ENCODE data around the gene TRABD2B. TPM values are rescaled to one million over a fixed set of nuclear protein-coding genes. Genes with fewer than 3 reads are reported as not detected.

TRABD2B gene
- total and polyA plus RNA-seq, 2 of the 13 experiments (the other 11 are each of a cell fraction or from before 2014, with no cell fraction given), result 0.04 TPM; not detected in 1

- TF ChIP-seq POLR2G (IDR thresholded peaks at IDR 0.05; ENCODE audit: low read depth, low read length) (peak; percentile 63; the same call in 1 of the 2 replicates), TCF7 (IDR thresholded peaks at IDR 0.05; ENCODE audit: low read depth) (no peak), USF2 (IDR thresholded peaks at IDR 0.05; ENCODE audit: low read depth, low read length) (no peak), USF2 (CRISPR knock-in tag; IDR thresholded peaks at IDR 0.05; ENCODE audit: borderline replicate concordance) (peak; percentile 67), ZNF740 (CRISPR knock-in tag; IDR thresholded peaks at IDR 0.05) (no peak), PAXIP1 (CRISPR knock-in tag; conservative IDR thresholded peaks at IDR 0.05) (peak; percentile 85), RFXAP (CRISPR knock-in tag; IDR thresholded peaks at IDR 0.05; ENCODE audit: borderline replicate concordance) (0 out of 2 replicates have a peak, but pooled peaks have one; percentile 31), ZNF629 (CRISPR knock-in tag; conservative IDR thresholded peaks at IDR 0.05) (no peak), REST (IDR thresholded peaks at IDR 0.05; ENCODE audit: borderline replicate concordance in 1 of 2, low read depth in 1 of 2, low read length in 2 of 2) (no peak), SSRP1 (CRISPR knock-in tag; IDR thresholded peaks at IDR 0.05) (no peak), ZFP36 (IDR thresholded peaks at IDR 0.05; ENCODE audit: borderline replicate concordance, low read depth, low read length, partially characterized antibody) (no peak), SOX13 (IDR thresholded peaks at IDR 0.05) (no peak), SOX13 (CRISPR knock-in tag; conservative IDR thresholded peaks at IDR 0.05 in 1 of 2, IDR thresholded peaks at IDR 0.05 in 1 of 2) (peak in 1 of 2 experiments; percentile 27; a peak in 1 of 4 replicates), ZBTB25 (CRISPR knock-in tag; IDR thresholded peaks at IDR 0.05) (no peak), GPN1 (CRISPR knock-in tag; IDR thresholded peaks at IDR 0.05; ENCODE audit: borderline replicate concordance) (no peak), RARA (CRISPR knock-in tag; IDR thresholded peaks at IDR 0.05) (peak; percentile 63; the same call in 1 of the 2 replicates), TARDBP (CRISPR knock-in tag; IDR thresholded peaks at IDR 0.05) (no peak), ZNF775 (CRISPR knock-in tag; IDR thresholded peaks at IDR 0.05; ENCODE audit: borderline replicate concordance) (no peak)
These were observed 78.8 kb downstream of the TRABD2B start (continued) for GRCh38 chr1:47918257-47918867.
